ENCODE data around the gene SPOCK2.

Gene SPOCK2

DNA sequence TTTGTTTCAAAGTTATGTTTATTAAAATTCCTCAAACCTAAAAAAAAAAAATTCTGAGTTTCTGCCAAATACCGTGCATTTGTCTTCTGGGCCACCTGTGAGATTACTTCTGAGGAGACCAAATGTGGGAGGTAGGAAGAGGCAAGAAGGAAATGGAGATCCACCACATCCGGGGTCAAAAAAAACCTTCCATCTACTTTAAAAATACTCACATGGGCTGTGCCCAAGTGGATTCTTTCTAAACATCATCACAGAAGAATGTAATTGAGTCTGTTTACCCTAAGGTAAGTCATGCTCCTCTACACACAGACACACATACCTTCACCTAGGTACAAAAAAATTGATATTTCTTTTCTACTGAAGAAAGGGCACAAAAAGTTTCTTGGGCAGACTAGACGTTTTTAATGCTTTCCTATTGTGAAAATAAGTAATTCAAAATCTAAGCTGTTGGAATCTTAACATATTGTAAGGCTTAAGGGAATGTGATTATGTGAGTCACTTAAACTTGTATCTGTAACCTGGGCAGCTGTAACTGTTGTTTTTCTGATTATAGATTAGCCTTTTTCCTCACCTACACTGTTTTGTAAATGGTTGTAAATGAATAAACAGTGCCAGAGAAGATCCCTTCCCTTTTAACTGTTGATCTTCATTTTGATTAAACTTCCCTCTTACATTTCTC lies 19.1 kb upstream of the SPOCK2 start:
- no peak for DNase-seq (ENCODE audit: low read depth)

- DNase-seq (ENCODE audit: low read depth), result no peak
Observed at GRCh38 chr10:72106896-72107295, 18.5 kb upstream of the SPOCK2 start.

GRCh38 chr10:72106154-72106849 lies 18.0 kb upstream of the SPOCK2 start:
- no peak for DNase-seq (ENCODE audit: low read depth)

- no peak for DNase-seq (ENCODE audit: low read depth)
Observed at GRCh38 chr10:72105710-72106109, 17.4 kb upstream of the SPOCK2 start.

GRCh38 chr10:72105098-72105475 lies 16.7 kb upstream of the SPOCK2 start:
- no peak for DNase-seq (ENCODE audit: low read depth)

GRCh38 chr10:72104472-72105097 lies 16.2 kb upstream of the SPOCK2 start:
- DNase-seq (ENCODE audit: low read depth), result no peak

DNA sequence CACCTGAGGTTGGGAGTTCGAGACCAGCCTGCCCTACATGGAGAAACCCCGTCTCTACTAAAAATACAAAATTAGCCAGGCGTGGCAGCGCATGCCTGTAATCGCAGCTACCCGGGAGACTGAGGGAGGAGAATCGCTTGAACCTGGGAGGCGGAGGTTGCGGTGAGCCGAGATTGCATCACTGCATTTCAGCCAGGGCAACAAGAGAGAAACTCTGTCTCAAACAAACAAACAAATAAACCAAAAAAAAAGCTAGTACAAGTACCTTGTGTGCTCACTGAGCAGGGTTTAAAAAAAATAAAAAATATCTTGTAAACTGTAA lies 11.2 kb upstream of the SPOCK2 start:
- no peak for DNase-seq (ENCODE audit: low read depth)

DNA sequence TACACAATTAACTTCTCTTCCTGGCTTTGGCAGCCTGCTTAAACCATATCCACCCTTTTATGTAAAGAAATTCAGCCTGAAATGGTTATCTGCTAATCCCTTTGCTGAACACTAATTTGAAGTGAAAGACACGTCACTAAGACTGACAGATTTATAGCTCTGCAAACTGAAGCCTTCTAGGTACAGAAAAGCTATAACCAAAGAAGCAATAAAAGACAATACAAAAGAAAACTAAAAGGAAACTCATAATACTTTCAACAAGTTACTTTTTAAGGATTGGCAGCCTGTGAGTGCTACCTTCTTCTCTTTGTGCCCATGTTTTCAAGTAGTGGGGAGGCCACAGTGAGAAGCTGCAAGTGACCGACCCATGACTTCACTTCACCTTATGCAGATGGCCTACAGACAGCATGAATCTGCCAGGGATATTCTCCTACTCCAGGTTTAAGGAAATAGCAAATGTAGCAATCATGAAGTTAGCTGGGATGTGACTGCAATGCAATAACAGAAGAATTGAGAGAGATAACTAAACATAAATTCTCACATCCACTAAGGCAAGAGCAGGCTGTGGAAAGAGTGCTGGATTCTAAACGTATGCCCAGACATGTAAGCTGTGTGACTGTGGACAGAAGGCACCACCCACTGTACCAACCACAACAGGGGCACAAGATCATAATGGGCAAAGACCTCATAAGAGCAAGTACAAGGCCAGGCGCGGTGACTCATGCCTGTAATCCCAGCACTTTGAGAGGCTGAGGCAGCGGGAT lies 10.7 kb upstream of the SPOCK2 start:
- no peak for DNase-seq (ENCODE audit: low read depth)

DNA sequence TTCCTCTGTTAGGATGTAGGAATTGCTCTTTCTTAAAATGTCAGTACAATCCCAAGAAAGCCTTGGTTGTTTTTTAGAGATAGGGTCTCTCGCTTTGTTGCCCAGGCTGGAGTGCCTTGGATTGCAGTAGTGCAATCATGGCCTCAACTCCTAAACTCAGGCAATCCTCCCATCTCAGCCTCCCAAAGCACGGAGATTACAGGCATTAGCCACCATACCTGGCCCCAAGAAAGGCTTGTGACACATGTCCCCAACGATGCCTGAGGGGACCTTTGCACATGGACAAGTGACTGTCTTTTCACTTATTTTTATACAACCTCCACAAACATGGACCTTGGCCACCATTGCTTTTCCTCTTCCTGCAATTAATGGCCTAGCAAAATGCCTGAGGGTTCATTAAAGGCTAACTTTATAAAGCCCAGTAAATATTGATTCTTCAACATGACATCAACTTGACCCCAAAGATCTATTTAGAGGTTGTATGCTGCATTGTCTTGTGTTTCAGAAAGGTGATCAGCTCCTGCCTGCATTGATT lies 10.0 kb upstream of the SPOCK2 start:
- no peak for DNase-seq (ENCODE audit: low read depth)

DNA sequence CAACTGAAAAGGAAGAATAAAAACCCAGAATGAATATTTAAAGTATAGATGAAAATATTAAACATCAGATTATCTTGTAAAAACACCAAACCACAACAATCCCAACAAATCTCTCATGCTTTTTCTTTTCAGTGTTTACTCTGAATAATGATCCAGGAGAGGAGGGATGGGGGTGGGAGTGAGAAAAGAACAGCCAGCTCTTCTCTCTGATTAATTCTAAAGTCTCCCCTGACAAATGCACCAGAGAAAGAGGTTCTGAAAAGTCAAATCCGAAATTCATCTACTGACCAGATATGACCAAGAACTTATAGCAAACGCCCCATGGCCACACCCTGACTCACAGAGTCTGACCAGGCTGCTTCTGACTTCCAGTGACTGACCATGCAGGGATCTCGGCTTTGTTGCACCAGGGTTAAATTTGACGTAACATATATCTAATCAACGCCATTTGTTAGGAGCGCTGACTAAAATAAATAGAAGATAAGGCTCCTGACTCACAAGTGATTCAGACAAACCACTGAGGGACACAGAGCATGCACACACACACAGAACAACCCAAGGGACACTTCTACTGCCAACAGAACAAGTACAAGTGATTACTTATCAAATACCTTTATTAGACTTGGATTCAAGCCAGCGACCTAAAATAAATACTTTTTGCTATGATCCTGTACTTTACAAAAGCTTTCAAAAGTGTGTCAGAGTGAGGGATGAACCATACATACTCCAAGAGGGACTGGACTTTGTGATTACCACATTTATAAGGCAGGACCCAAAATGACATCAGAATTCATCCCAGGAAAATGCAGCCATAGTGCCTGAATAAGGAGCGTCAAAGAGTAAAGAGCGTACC lies 9.3 kb upstream of the SPOCK2 start:
- DNase-seq (ENCODE audit: low read depth), result no peak

GRCh38 chr10:72096115-72097000 lies 8.0 kb upstream of the SPOCK2 start:
- no peak for DNase-seq (ENCODE audit: low read depth)

DNA sequence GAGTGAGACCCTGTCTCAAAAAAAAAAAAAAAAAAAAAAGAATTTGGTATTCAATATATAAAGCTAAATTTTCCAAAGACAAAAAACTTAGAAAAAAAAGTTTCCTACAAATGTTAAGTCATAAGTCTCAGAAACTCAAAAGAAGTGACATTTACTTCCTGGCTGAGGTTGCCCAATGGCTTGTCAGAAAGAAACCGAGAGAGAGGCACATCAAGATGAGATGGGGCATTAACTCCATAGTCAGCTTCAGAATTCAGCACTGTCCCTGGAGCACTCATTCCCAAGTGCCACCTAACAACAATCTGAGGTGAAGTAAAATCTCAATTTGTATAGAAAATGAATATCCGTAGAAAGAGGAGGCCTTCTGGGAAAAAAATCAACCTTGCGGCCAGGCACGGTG lies 6.8 kb upstream of the SPOCK2 start:
- DNase-seq (ENCODE audit: low read depth), result no peak

DNA sequence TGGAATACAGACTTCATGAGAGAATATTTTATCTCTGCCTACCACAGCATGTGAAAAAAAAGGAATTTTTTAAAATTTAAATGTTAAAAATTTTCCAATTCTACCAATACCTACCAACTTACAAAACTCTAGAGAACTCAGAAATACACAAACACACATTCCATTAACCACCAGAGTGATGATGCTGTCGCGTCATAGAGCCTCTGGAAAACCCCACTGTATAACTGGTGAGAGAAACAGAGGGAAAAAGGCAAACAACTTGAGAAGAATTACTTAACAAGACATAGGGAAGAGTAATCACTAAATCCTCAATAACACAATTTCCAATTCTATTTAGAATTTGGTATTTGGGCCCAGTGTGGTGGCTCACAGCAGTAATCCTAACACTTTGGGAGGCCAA lies 6.2 kb upstream of the SPOCK2 start:
- DNase-seq (ENCODE audit: low read depth), result no peak

DNA sequence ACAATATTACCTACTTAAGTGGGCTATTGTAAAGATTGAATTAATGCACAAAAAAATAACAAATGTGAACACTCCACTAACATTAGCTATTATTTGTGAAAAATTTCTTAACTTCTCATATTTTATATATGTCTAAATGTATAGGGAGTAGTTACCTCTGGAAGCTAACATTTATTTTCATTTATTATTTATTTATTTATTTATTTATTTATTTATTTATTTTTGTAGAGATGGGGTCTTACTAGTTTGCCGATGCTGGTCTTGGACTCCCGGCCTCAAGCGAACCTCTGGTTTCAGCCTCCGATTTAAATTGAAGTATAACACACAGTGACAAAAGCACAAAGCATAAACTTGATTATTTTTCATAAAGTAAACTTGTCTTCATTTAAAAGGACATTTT lies 5.1 kb upstream of the SPOCK2 start:
- DNase-seq (ENCODE audit: low read depth), result no peak

GRCh38 chr10:72092987-72093386 lies 4.6 kb upstream of the SPOCK2 start:
- DNase-seq (ENCODE audit: low read depth), result no peak

DNA sequence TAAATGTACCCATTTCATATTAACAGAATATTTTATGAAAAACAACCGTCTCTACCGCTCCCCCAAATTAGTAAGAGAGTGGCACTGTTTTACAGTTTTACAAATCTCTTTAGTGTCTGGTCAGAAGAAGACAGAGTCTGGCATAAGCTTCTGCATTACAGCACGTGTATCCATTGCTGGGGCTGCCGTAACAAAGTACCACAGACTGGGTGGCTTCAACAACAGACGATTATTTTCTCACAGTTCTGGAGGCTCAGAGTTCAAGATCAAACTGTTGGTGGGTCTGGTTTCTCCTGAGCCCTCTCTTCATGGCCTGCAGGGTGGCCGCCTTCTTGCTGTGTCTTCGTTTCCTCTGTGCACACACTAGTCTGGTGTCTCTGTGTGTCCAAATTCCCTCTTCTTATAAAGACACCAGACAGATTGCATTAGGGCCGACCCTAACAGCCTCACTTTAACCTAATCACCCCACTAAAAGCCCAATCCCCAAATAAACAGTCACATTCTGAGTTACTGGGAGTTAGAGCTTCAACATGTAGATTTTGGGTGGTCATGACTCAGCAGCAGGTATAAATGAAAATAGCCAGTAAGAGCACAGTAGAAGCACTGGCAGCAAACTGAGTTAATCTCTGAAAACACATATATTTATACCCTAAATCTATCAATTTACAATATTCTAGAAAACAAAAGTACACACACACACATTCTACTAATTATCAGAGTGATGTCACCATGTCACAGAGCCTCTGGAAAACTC lies 4.0 kb upstream of the SPOCK2 start:
- DNase-seq (ENCODE audit: low read depth), result no peak

DNA sequence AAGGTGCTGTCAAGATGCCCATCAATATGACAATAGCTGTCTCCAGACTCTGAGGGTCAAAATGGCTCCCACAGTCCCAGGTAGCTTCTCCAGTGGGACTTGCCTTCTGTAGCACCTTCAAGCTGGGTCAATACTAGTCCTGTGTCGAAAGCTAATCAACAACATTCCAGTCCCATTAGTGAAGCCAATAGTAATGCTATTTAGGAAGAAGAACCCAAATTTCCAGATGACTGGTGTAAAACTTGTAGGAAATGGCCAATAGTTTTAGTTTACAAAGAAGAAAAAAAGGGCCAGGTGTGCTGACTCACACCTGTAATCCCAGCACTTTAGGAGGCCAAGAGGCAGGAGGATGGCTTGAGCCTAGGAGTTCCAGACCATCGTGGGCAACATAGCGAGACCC lies 2.0 kb upstream of the SPOCK2 start:
- no peak for DNase-seq (ENCODE audit: low read depth)

DNA sequence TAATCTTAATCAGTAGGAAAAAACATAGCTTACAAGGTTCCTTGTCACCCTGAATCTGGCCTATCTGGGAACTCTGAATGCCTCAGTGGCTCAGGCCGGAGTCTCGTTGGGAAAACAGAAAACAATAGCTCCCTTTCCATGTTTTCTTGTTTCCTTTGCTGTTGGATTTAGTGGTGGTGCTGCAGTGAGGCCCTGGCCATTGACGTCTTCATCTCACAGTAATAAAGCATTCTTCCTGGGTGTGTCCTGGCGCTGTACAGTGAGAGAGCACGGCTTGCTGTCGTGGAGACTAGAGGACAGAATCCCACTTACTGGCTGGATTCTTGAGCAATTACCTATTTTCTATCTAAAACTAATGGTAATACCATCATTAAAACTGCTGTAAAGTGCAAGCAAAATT lies 1.3 kb upstream of the SPOCK2 start:
- no peak for DNase-seq (ENCODE audit: low read depth)

DNA sequence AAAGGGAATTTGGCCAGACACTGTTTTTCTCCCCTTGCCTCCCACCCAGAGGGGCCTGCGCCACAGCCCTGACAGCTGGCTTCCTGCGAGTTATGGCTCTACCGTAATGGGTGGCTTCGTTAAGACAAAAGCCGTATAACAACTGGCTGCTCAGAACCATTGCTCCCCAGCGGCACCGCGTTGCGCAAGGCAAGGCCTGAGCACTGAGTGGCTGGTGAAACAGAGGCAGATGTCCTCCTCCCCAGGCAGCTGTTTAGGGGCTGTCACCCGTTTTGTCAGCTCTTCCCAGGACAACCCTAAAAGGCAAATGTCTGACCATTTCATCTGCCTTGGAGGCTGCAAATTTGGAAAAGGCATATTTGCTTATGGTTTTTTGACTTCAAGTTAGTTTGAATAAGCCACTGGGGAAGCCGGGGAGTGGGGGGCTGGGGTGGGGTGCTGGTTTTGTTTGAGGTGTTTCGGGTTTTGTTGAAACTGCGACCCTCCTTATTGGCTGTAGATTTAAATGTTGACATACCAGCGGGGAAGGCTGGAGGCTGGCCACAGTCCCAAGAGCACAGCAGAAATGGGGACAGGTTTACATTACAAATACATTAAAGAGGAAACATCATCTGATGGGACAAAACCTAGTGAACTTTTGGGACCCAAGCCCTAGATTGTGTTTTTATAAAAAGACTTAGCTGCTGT lies 681 bp upstream of the SPOCK2 start:
- no peak for DNase-seq (ENCODE audit: low read depth)

Data from stimulated activated CD8-positive, alpha-beta memory T cell treated with anti-CD3 and anti-CD28 coated beads, Interleukin-4, amount 100 ng/mL, for 24 hours (primary cell).